GM19351 (cell line): ENCODE results near the gene IFT81.
"Not testable (repeated sequence)": the region's sequence is repeated elsewhere in the genome, so short reads cannot be mapped to it uniquely, and the experiment has no call there.

Experiments
- ATAC-seq: cut with Tn5 transposase; IDR thresholded peaks from one replicate; pipeline ENCODE4 v1.9.1; 2021; ENCODE audit warnings: mild to moderate bottlenecking, moderate library complexity; ENCODE audit not compliant: unreplicated experiment

IFT81 gene

GRCh38 chr12:110244829-110245228, 120.7 kb downstream of the IFT81 start:
- no peak for ATAC-seq

DNA sequence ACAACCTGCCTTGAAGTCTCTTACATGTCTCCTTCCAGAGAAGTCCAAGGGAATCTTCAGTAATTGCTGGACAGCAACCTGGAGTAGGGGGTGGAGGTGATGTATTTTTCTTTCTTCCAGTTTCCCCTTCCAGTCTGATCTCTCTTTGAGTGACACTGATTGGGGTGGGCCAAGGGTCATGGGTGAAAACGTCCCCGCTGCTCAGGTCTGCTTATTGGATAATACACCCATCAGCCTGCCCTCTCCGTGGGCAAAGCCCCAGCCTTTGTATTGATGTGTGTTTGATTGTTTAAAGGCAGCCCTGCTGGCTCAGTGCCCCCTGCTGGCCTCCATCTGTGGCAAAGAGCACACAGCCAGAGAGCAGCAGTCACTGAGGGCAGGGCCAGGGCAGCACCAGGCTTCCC, 121.2 kb downstream of the IFT81 start:
- ATAC-seq = no peak

DNA sequence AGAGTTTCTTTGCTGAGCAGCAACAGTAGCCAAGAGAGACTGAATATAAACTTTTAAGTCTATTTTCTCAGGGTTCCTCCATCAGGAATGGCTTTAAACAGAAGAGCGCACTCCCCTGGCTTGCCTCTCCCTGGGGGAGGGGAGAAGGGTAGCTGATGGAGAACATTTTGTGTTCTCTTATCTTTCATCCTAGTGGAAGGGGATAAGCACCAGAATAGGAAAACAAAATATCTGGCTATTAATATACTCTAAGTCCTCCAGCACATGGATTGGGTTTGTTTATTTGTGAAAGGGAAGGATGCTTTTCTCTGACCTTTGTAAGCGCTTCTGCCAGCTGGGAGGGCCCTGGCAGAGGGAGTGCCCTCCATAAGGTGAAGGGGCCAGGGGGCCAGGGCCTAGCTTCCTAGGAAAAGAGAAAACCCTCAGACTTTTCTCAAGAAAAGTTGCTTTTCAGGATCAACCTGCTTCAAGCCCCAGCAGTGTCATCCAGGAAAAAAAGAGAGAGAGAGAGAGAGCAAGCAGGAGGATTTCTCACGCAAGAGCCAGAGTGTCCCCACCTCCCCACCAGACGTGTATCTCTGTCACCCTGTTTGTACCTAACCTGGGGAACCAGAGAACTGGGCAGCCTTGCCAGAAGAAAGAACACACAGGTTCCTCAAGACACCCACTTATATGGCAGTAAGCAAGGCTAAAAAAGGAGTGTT, 122.6 kb downstream of the IFT81 start:
- no peak for ATAC-seq

DNA sequence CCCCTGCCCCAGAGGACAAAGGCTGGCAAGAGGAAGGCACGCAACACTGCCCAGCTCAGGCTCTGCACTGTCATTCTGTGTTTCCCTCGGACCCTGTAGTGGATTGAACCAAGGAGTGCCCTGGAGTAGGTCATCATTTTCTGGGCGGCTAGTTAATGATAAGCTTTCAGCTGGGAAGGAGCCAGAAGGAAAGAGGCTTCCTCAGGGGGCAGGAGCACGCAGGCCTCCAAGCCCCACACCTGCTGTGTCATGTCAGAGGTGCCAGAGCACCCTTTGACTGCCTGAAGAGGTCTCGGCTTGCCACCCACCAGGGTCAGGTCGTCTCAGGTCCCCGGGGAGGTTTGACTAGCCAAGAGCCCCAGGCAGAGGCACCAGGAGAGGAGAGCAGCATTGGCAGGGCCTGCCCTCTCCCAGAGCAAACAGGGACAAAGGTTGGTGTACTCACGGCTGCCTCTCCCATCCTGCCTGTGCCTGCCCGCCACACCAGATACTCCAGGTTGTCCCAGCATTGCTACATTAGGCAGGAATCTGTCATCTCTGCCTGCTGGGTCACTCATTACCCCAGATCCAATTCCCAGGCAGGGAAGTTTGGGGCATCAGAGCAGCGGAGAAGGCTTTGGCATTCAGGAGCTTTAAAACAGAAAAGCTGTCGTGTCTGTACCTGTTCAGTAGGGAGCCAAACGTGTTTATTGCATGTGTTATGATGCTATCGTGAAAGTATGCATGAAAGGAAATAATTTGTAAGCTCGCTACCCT, 123.4 kb downstream of the IFT81 start:
- no peak for ATAC-seq

- ATAC-seq = no peak
Measured at GRCh38 chr12:110248096-110248447, 123.9 kb downstream of the IFT81 start.

DNA sequence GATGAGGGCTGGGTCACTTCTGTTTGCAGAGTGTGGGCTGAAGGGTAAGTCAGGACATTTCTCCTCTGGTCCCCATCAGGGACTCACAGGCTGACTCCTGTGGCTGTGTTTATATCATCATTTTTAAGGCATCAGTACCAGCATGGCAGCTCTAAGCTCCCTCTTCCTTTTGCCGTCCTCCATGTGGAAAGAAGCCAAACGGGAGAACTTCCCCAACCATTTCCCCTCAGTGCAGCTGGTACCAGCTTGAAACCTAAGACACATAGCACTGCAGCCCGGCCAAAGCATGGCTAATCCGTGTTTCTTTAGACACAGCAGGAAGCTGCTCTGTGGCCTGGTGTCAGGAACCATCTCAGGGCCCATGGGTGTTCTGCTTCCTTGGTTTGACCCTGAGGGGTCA, 124.9 kb downstream of the IFT81 start:
- no peak for ATAC-seq

DNA sequence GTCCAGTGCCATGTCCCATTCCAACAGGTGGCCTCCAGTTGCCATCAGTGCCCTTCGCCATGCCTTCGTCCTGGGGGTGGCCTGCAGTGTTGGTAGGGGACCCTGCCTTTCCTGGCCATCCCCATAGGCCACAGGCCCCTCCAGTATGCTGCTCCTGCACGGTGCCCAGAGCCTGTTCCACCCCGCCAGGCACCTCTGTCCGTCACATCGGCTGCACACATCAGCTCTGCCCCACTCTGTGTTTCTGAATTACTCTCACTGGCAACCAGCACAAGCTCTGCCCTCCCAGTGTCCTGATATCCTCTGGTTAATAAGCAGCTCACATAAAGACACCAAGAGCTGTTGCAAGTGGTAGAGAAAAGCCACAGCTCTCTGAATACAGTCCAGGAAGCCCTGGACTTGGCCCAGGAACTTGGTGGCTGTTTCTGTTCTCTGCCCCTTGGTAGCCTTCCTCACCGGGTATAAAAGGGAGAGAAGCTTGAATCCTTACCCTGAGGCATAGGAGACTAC, 125.6 kb downstream of the IFT81 start:
- ATAC-seq = no peak

GRCh38 chr12:110251381-110251780, 127.2 kb downstream of the IFT81 start:
- no peak for ATAC-seq

- no peak for ATAC-seq
Measured at GRCh38 chr12:110252716-110253115, 128.6 kb downstream of the IFT81 start.

DNA sequence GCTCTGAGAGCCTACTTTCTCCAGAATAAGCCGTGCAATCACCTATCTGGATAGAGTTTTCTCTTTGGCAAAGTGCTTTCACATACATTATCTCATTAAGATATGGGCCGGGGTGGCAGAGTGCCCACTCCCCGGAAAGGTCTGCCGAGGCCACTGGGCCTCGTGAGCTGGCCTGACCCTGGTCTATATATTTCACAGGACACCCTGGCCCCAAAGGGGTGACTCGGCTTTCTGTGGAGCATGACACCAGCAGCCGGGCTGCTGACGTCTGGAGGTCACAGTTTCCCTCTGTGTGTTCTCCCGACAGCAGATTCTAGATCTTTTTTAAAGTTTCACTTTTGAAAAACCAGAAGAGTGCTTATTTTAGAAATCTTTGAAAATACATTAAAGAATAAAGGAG, 129.0 kb downstream of the IFT81 start:
- no peak for ATAC-seq

- ATAC-seq = no peak
Measured at GRCh38 chr12:110254971-110255540, 130.9 kb downstream of the IFT81 start.

- ATAC-seq = not testable (repeated sequence)
Measured at GRCh38 chr12:110255890-110256456, 131.8 kb downstream of the IFT81 start.

GRCh38 chr12:110256780-110257431, 132.7 kb downstream of the IFT81 start:
- ATAC-seq = no peak

DNA sequence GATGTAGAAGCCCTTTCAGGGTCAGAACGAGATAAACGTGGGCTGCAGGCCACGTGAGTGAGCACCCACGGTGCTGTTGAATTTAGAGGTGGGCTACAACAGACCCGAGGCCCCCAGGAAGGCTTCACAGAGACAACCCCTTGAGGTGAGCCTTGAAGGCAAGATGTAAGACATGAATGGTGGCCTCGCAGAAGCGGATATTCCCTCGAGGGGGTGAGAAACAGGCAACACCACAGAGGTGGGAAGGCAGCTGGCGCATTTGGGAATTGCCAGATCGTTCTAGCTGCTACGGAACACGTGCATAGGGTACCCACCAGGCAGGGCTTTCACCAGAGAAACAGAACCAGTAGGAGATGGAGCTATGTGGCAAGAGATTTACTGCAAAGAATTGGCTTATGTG, 134.3 kb downstream of the IFT81 start:
- ATAC-seq = no peak

- no peak for ATAC-seq
Measured at GRCh38 chr12:110262442-110263388, 138.6 kb downstream of the IFT81 start.

DNA sequence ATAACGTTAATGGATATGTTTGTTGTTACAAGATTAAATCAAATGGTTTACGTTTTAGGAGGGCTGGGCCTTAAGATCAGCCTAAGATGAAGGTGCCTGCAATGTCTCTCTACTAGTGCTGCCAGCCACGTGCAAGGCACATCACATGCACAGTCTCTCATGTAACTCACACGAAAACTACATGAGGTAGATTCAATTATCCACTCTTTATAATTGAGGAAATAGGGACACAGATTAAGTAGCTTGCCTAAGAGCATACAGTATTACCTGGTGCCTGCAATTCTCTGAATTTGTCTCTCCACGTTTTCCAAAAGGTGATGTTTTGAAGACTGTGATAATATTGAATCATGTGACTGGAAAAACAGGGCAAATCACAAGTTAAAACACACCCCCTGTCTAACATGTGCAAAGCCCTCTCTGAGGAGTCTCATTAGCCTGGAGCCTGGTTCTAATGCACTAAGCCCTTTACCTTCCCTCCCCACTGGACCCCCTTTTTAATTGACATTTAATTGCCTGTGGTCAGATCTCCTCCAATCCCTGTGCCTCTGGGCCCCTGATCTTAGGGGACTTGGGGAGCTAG, 142.3 kb downstream of the IFT81 start:
- no peak for ATAC-seq

- no peak for ATAC-seq
Measured at GRCh38 chr12:110266980-110267620, 142.9 kb downstream of the IFT81 start.
